ENCODE measurements around the gene LYZL1.

- TF ChIP-seq POLR2A (IDR thresholded peaks at IDR 0.05; ENCODE audit: low read depth, low read length): no peak
- no peak for TF ChIP-seq POLR2AphosphoS5 (IDR thresholded peaks at IDR 0.05; ENCODE audit: low read depth, low read length)
- TF ChIP-seq POU2F2 (IDR thresholded peaks at IDR 0.05; ENCODE audit: low read depth, low read length): no peak
- TF ChIP-seq TAF1 (IDR thresholded peaks at IDR 0.05; ENCODE audit: low read depth, low read length): no peak
- no peak for TF ChIP-seq SPI1 (IDR thresholded peaks at IDR 0.05; ENCODE audit: low read depth, low read length)
Observed at GRCh38 chr10:29326299-29326698, 37.4 kb downstream of the LYZL1 start.

Measured in GM12891 (cell line).